Heart left ventricle (tissue), 16 donors: Measurements from ENCODE around the gene EXD3. TPM values are rescaled to one million over a fixed set of nuclear protein-coding genes. Genes with fewer than 3 reads are reported as not detected.
"Not testable (repeated sequence)": the region's sequence is repeated elsewhere in the genome, so short reads cannot be mapped to it uniquely, and the experiment has no call there.

ENCODE experiments used
- ATAC-seq, 4 donors: fragments of 200-7000 bp; cut with Tn5 transposase; one replicate each; pipeline ENCODE4 v1.9.1; 2020 to 2022; ENCODE audit warnings: moderate library complexity in 4 of 4, mild to moderate bottlenecking in 3 of 4, moderate number of reproducible peaks in 1 of 4
- DNase-seq, 5 donors: peaks; one replicate each; pipeline ENCODE4 v3.0.0-alpha.2; 2020
- H3K27ac ChIP-seq, 12 donors: fragments of 200-600 bp; sonication (generic) in 4 of 12; one replicate each; pipeline versions ENCODE4 v1.5.0 to v1.8.0; 2016 to 2022; ENCODE audit warnings: mild to moderate bottlenecking in 2 of 12
- H3K27me3 ChIP-seq, 9 donors: fragments of 200-600 bp; sonication (generic) in 2 of 9; one replicate each; pipeline versions ENCODE4 v1.5.1 to v1.8.0; 2016 to 2022; ENCODE audit warnings: mild to moderate bottlenecking in 3 of 9
- H3K36me3 ChIP-seq, 9 donors: fragments of 200-600 bp; sonication (generic) in 2 of 9; one replicate each; pipeline versions ENCODE4 v1.5.0 to v1.8.0; 2018 to 2022; ENCODE audit warnings: mild to moderate bottlenecking in 2 of 9
- H3K4me1 ChIP-seq, 12 donors: fragments of 200-600 bp; sonication (generic) in 4 of 12; one replicate each; pipeline versions ENCODE4 v1.5.0 to v1.8.0; 2016 to 2022; ENCODE audit warnings: mild to moderate bottlenecking in 3 of 12
- H3K4me3 ChIP-seq, 12 donors: fragments of 200-600 bp; sonication (generic) in 4 of 12; one replicate each; pipeline versions ENCODE4 v1.5.0 to v1.8.0; 2017 to 2022; ENCODE audit warnings: mild to moderate bottlenecking in 9 of 12, moderate library complexity in 4 of 12
- H3K9me3 ChIP-seq, 12 donors: fragments of 200-600 bp; sonication (generic) in 4 of 12; one replicate each; pipeline versions ENCODE4 v1.5.0 to v1.8.0; 2016 to 2022; ENCODE audit warnings: mild to moderate bottlenecking in 1 of 12
- CTCF ChIP-seq, 12 donors: fragments of 200-600 bp; sonication (generic) in 4 of 12; IDR thresholded peaks; one replicate each; pipeline versions ENCODE4 v1.5.0 to v1.8.0; 2018 to 2022; ENCODE audit warnings: antibody characterized with exemption in 12 of 12, mild to moderate bottlenecking in 5 of 12
- POLR2A ChIP-seq, 2 donors: fragments of 450-650 bp; IDR thresholded peaks; one replicate each; pipeline ENCODE4 v1.6.1; 2017; ENCODE audit warnings: antibody characterized with exemption in 2 of 2, mild to moderate bottlenecking in 2 of 2, moderate library complexity in 2 of 2
- WGBS, 4 donors: extraction: QIAGEN DNeasy Blood & Tissue Kit in 2 of 4; methylation state at CpG; one replicate each; pipeline versions ENCODE4 v1.1.5 to v1.1.7; 2013 to 2018; 5-methylcytosine and 5-hydroxymethylcytosine counted together
- intact Hi-C, 10 donors: fragments of 100-400 bp; cut with DNase I; formaldehyde crosslinking; loops; one replicate each; pipeline versions ENCODE4 v1.11.1 to v1.14.2; 2022
- polyA plus RNA-seq, 2 donors: library from polyadenylated mRNA; stranded (reverse); fragments of 200-250 nt; gene quantifications; one replicate each; pipeline ENCODE4 v1.2.3, GENCODE V29; 2013
- total RNA-seq, 9 donors: library from RNA; depleted of rRNA in 2 of 9; stranded (reverse); fragments of >200 nt in 2 of 9; fragmentation: NEBNext Ultra II Directional in 3 of 9; extraction: Animal tissue kit (Norgen Biotek cat#: 25700) in 3 of 9; gene quantifications; one replicate each; pipeline versions ENCODE4 v1.1.0 to v1.2.4, GENCODE V29; 2016 to 2023
- donor health status: ischemic (EF 13 %, LVEDD 7.1; RV severe dilation, severe dysfunction).
- donor health status: healthy with polysubstance abuse.
- donor health status: DM: no; HTN: yes; CAD: no.
- donor health status: DM: no; HTN: no; CAD: no.
- donor health status: ischemic (EF 25% LVEDD 6.9; RV normal size, moderate dysfunction).
- donor health status: ischemic (EF 25% LVEDD 5.7; RV mildly dilated, moderate dysfunction).
- donor health status: healthy.
- donor health status: DM: yes; HTN: yes; CAD: no.
- donor health status: ischemic (EF 35%, LVEDD 5.7; RV mildly dilated, moderate dysfunction).
- donor health status: nonischemic (EF 11% LVEDD 7.7; RV severe dilation, severe dysfunction).
- donor health status: DM: yes; HTN: yes; CAD: no.
- donor health status: PGD.
- donor health status: ischemic (EF 29% LVEDD 5.4; RV normal size, mild dysfunction).
- donor health status: nonischemic (EF 23%, LVEDD 6.1; RV moderate dilation, normal function).

EXD3 gene
- total and polyA plus RNA-seq, 11 donors = 4.1 to 15.2 (median 8.6) TPM

- TF ChIP-seq POLR2A (IDR thresholded peaks at IDR 0.05) (no peak), CTCF (IDR thresholded peaks at IDR 0.05) (no peak)
- DNase-seq (peak in 3 of 5 donors; percentile 12 to 20 (median 13)), ATAC-seq (no peak)
- H3K4me1 ChIP-seq = peaks cover 0 to under 1% (median 0%) of the 10 kb centered on the region in 12 donors
- intact Hi-C loops = no loop called here
- no peak overlapping the region for H3K27ac ChIP-seq
- H3K27me3 ChIP-seq = no peaks in the 10 kb centered on the region
- peaks cover 0 to 3% (median 0%) of the 10 kb centered on the region in 9 donors for H3K36me3 ChIP-seq
- 93 to 95% (median 94%) methylated on average over 53 of the region's 53 CpGs for WGBS, 4 donors
- no peaks in the 10 kb centered on the region for H3K9me3 ChIP-seq
- H3K4me3 ChIP-seq = no peak overlapping the region
Measured at GRCh38 chr9:137381501-137382443, 41.2 kb downstream of the EXD3 start.

- WGBS, 4 donors = 88 to 98% (median 94%) methylated on average over 3 to 7 of the region's 7 CpGs
- H3K27me3 ChIP-seq = no peaks in the 10 kb centered on the region
- no peak overlapping the region for H3K4me3 ChIP-seq
- no peaks in the 10 kb centered on the region for H3K4me1 ChIP-seq
- H3K27ac ChIP-seq = no peak overlapping the region
- peaks cover 0 to 4% (median 0%) of the 10 kb centered on the region in 12 donors for H3K9me3 ChIP-seq
- no peak for TF ChIP-seq CTCF (IDR thresholded peaks at IDR 0.05)
- no peak for TF ChIP-seq POLR2A (IDR thresholded peaks at IDR 0.05)
- DNase-seq (peak in 3 of 5 donors; percentile 2 to 15 (median 8)), ATAC-seq (no peak)
- peaks cover 0 to 3% (median 0%) of the 10 kb centered on the region in 9 donors for H3K36me3 ChIP-seq
- intact Hi-C loops = no loop called here
Measured at GRCh38 chr9:137380606-137381005, 42.4 kb downstream of the EXD3 start.

- Histone ChIP-seq H3K9me3 (peaks cover 0 to 7% (median 0%) of the 10 kb centered on the region in 12 donors), H3K4me1 (no peaks in the 10 kb centered on the region), H3K36me3 (peaks cover 0 to 2% (median 0%) of the 10 kb centered on the region in 9 donors), H3K27me3 (no peaks in the 10 kb centered on the region), H3K4me3 (no peak overlapping the region), H3K27ac (no peak overlapping the region)
- TF ChIP-seq POLR2A (IDR thresholded peaks at IDR 0.05) (no peak), CTCF (IDR thresholded peaks at IDR 0.05) (no peak)
- intact Hi-C loops = no loop called here
- DNase-seq = peak in 1 of 5 donors; percentile 4
- no peak for ATAC-seq
- WGBS, 4 donors = 85 to 95% (median 92%) methylated on average over 10 to 16 of the region's 16 CpGs
Measured at GRCh38 chr9:137380171-137380570, 42.8 kb downstream of the EXD3 start.

- no peaks in the 10 kb centered on the region for H3K36me3 ChIP-seq
- peaks cover 0 to 7% (median 0%) of the 10 kb centered on the region in 12 donors for H3K9me3 ChIP-seq
- no peak for TF ChIP-seq POLR2A (IDR thresholded peaks at IDR 0.05)
- TF ChIP-seq CTCF (IDR thresholded peaks at IDR 0.05) = no peak
- DNase-seq (peak in 3 of 5 donors; percentile 12 to 22 (median 14)), ATAC-seq (no peak)
- intact Hi-C loops = no loop called here
- WGBS, 4 donors = 89 to 95% (median 94%) methylated on average over 12 of the region's 12 CpGs
- H3K4me1 ChIP-seq = no peaks in the 10 kb centered on the region
- H3K27me3 ChIP-seq = no peaks in the 10 kb centered on the region
- H3K27ac ChIP-seq = no peak overlapping the region
- no peak overlapping the region for H3K4me3 ChIP-seq
Measured at GRCh38 chr9:137379761-137380161, 43.2 kb downstream of the EXD3 start.

- H3K36me3 ChIP-seq, intact Hi-C loops, H3K9me3 ChIP-seq, H3K27ac ChIP-seq, H3K27me3 ChIP-seq, H3K4me1 ChIP-seq, ATAC-seq, H3K4me3 ChIP-seq: not testable (repeated sequence)
- peak in 3 of 5 donors; percentile 1 to 11 (median 5) for DNase-seq
- WGBS, 4 donors = 87 to 92% (median 92%) methylated on average over 36 to 37 of the region's 37 CpGs
Measured at GRCh38 chr9:137378688-137379410, 44.1 kb downstream of the EXD3 start.
